ENCODE data around the gene ANKRD44.

The ANKRD44 gene

GRCh38 chr2:197137826-197138477 lies 172.6 kb downstream of the ANKRD44 start:
- no peak for DNase-seq

DNA sequence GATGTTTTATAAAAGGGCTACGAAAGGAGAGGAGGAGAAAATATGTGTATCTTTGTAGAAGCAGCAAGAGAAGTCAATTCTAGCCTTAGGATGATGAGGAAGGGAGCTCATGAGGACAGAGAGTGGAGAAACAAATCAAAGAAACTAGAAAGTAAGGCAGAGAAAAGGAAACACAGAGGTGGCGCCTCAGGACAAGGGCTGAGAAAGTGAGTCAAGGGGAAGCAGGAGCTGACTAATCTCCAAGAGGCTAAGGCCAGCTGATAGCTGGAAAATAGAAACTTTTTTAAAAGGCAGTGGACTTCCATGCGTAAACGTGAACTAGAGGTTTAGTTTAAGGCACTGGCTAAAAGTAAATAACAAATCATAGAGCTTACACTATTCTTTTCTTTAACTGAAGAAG lies 173.3 kb downstream of the ANKRD44 start:
- no peak for DNase-seq

- no peak for DNase-seq
These were observed 174.1 kb downstream of the ANKRD44 start for GRCh38 chr2:197136452-197136851.

DNA sequence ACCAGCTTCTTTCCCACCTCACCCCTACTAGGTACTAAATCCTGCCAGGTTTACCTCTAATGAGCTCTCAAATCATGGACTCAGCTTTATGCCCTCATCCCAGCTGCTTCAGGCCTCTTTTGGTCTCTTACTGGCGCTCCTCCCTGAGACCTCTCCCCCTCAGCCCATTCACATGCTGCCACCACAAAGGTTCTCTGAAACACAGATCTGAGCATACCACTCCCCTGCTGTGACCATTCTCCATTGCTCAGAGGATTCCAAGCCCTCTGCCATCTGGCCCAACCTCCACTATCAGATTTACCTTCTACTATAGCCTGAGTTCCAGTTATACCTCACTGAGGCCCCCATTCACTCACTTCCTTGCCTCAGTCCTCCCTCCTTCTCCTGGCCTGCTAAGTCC lies 174.8 kb downstream of the ANKRD44 start:
- DNase-seq: no peak

- no peak for DNase-seq
These were observed 176.4 kb downstream of the ANKRD44 start for GRCh38 chr2:197134206-197134605.

- DNase-seq: no peak
These were observed 179.1 kb downstream of the ANKRD44 start for GRCh38 chr2:197131558-197131855.

DNA sequence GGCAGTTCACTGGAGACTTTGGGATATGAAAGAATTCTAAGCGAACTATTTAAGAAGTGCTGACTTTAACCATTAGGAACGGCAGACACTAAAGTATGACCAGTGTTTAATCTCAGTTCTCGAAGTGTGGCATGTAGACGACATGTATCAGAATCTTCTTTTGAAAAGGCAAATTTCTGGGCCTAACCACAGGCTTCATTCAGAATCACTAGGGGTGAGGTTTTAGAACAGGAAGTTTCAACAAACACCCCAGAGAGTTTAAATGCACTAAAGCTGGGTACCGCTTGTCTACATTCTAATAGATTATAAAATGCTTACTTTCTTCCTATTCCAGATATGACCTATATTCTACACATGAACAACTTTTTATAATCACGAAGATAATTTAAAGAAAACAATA lies 180.3 kb downstream of the ANKRD44 start:
- DNase-seq: peak; percentile 51

DNA sequence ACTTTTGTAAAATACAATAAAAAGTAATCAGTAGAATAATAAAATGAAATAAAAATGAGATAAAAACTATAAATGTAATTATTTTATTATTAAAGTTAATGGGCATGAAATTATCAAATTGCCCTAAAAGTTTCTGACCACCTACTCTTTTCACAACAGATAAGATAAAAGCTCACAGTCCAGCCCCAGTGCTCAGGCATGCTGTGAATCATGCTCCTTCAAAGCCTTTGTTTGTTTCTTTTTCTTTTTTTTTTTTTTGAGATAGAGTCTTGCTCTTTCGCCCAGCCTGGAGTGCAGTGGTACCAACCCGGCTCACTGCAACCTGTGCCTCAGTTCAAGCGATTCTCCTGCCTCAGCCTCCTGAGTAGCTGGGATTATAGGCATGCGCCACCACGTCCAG lies 181.7 kb downstream of the ANKRD44 start:
- no peak for DNase-seq

- DNase-seq: peak; percentile 40
These were observed 182.5 kb downstream of the ANKRD44 start for GRCh38 chr2:197128126-197128525.

GRCh38 chr2:197126630-197127352 lies 183.8 kb downstream of the ANKRD44 start:
- DNase-seq: no peak

DNA sequence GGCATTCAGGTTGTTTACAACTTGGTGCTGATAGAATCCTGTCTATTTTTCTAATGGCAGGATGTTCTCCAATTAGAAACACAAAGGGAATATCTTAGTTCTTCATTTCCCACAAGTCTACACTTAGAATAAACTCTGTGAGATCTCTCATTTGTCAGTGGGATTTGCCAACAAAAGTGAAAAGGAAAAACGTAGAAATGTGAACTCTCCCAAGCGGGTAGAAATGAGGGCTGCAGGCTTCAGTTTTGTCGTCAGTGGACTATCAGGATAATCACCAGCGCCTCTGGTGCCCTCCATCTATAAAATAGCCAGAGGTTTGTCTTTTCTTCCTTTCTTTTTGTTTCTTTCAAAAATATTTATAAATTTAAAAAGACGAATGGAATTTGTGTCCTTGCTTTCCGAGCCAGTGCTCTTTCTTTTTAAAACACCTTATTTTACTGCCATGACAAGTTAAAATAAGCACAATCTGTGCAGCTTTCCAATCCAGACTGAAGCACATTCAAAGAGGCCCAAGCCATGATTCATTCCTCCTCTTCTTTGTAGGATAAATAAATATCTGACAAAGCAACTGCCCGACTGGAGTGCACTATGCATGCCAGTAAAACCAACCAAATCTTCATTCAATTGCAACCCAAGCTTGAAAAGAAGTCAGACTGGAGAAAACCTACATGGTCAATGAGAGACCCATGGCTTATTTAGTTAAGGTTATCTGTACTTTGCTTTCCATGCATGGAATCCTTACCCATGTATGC lies 185.8 kb downstream of the ANKRD44 start:
- DNase-seq: no peak

GRCh38 chr2:197122821-197123220 lies 187.8 kb downstream of the ANKRD44 start:
- no peak for DNase-seq

- no peak for DNase-seq
These were observed 188.7 kb downstream of the ANKRD44 start for GRCh38 chr2:197121756-197122385.

DNA sequence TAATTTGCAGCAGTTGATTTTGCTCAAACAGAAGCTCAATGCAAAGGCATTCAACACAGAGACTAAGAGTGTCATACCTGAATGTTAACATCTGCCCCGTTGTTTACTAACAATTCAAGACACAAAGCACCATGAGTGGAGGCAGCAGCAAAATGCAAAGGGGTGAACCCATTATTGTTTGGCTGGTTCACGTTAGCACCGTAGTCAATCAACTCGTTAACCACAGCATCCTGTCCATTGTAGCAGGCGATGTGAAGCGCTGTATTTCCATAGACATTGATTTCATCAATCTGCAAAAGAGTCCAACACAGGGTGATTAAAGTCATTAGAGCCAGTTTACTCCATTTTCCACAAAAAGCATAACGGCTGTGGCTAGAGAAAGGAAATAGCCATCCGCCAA lies 189.3 kb downstream of the ANKRD44 start:
- DNase-seq: peak; percentile 32

DNA sequence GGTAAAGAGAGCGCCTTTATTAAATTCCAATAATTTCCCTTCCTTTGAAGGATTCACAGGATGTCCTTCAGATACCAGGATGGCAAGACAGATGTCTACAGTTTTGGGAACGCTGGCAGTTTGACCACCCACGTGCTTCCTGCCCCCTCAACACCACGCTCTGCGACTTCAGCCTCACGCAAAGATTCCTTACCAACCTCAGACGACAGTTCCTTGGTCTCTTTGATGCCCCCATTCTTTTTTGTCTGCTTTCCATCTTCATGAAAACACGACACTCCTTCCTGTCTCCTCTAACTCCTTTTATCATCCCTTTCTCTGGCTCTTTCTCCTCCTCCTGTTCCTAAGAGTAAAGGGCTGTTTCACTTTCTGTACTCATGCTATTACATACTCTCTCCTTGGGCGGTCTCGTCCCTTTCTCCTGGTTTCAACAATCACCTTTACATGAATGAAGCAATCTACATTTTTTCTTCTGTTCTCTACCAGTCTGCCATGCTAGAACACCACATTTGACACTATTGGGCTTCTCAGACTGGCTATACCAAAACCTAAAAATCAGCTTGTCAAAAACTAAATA lies 194.2 kb downstream of the ANKRD44 start:
- DNase-seq: no peak

GRCh38 chr2:197115325-197115724 lies 195.3 kb downstream of the ANKRD44 start:
- no peak for DNase-seq

DNA sequence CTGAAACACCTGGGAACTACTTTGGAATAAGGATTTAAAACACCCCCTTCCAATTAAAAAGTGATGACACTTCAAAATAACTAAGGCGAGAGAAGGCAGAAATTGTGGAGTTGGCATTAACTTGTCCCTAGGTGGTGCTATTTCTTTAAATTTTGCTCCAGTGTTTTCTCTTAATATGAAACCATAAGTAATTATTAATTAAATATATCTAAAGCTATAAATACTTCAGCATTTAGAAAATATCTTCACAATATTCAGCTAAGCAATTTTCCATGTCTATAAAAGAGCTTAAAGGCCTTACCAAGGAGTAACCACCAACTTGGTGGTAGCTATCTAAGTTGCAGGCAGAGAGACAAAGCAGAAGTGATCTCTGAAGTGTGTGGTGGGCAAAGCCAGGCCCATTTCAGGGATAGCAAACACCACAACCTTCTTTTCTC lies 197.3 kb downstream of the ANKRD44 start:
- peak; percentile 55 for DNase-seq

- DNase-seq: no peak
These were observed 201.3 kb downstream of the ANKRD44 start for GRCh38 chr2:197109326-197109725.

GRCh38 chr2:197108758-197109157 lies 201.8 kb downstream of the ANKRD44 start:
- DNase-seq: no peak

DNA sequence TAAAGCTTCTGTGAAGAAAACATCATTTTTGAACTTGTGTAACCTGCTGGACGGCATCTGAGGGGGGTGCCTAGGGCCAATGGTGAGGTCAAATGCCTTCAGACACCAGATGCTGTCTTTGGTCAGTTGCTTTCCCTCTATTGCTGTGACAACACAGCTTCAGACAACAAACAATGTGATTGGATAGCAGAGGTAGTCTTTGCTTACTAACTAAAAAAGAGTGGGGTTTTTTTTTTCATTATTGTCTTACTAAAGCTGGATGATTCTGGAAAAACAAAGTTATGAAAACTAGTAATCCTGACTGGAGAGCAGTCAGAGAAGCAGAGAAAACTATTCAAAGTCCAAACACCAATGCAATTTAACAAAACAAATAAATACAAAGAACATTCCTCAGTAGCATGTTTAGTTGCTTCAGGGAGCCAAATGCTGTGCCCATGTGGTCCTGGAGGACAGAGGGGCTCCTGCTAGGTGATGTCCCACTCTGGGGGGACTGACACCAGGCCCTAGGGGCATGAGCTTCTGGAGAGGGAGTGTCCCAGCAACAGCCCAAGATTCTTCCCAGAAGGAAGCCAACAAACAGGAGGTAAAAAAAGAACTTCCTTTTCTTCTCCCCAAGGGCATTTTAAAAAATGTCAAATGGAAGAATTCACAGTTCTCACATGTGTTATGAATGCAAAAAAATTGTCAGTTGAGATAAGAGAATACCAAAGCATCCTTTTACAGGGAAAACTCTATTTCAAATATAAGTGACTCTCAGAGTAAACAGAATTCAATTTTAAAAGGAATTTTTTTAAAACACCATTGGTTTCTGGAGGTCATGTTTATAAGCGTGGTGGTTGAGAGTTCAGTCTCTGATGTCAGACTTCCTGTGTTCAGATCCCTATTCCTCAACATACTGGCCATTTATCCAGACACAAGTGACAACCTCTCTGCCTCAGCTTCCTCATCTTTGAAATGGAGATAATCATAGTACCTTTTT lies 203.0 kb downstream of the ANKRD44 start:
- DNase-seq: no peak

DNA sequence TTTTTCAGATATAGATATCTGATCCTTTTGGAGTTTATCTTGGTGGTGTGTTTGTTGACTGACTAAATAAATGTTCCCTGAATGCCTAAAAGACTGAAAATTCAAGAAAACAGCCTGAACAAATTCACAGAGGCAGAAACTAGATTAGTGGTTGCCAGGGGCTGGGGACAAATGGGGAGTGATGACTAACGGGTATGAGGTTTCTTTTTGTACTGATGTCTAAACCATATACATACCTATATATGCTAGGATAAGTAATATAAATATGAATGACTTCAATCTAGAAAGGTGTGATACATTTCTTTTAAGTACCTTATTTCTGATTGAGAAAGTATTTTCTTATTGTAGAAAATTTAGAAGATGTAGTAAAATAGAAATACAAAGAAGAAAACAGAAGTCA lies 207.2 kb downstream of the ANKRD44 start:
- no peak for DNase-seq

DNA sequence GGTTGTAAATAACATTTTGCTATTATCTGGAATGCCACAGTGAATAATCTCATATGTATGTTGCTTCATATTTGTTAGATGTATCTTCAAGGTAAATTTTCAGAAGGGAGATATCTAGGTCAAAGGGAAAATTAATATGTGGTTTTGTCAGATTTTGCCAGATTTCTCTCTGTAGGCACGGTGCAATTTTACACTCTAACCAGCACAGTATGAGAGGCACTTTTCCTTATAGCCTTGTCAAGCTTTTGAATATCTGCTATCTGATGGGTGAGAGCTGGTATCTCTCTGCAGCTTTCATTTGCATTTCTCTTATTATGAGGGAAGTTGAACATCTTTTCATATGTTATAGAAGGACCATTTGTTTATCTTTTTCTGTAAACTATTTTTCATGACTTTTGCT lies 208.3 kb downstream of the ANKRD44 start:
- no peak for DNase-seq
